Measurements from ENCODE around the gene CLDN5. TPM values are rescaled to one million over a fixed set of nuclear protein-coding genes. Genes with fewer than 3 reads are reported as not detected.

Gene CLDN5
- total RNA-seq, 1 donor from 2014 or later = 0.44 TPM

GRCh38 chr22:19499880-19500242 is 24.3 kb downstream of the CLDN5 start:
- peaks cover 14% of the 10 kb centered on the region for H3K4me1 Mint-ChIP-seq
- no peak overlapping the region for H3K4me3 Mint-ChIP-seq
- intact Hi-C loops (cut with micrococcal nuclease) = no loop called here
- H3K27ac Mint-ChIP-seq = no peak overlapping the region
- no peak for DNase-seq
- H3K36me3 Mint-ChIP-seq (ENCODE audit: low read depth) = peaks cover 30% of the 10 kb centered on the region
- H3K9me3 Mint-ChIP-seq = no peaks in the 10 kb centered on the region
- no peaks in the 10 kb centered on the region for H3K27me3 Mint-ChIP-seq

GRCh38 chr22:19499236-19499879 is 24.9 kb downstream of the CLDN5 start:
- Mint-ChIP-seq H3K27ac (no peak overlapping the region), H3K27me3 (no peaks in the 10 kb centered on the region), H3K36me3 (ENCODE audit: low read depth) (peaks cover 27% of the 10 kb centered on the region), H3K4me1 (peaks cover 9% of the 10 kb centered on the region), H3K4me3 (no peak overlapping the region), H3K9me3 (no peaks in the 10 kb centered on the region)
- intact Hi-C loops (cut with micrococcal nuclease) = no loop called here
- DNase-seq = no peak

GRCh38 chr22:19498866-19499190 is 25.4 kb downstream of the CLDN5 start:
- Mint-ChIP-seq H3K36me3 (ENCODE audit: low read depth) (peaks cover 29% of the 10 kb centered on the region), H3K27me3 (no peaks in the 10 kb centered on the region), H3K4me1 (peaks cover 5% of the 10 kb centered on the region), H3K4me3 (no peak overlapping the region), H3K9me3 (no peaks in the 10 kb centered on the region), H3K27ac (no peak overlapping the region)
- no peak for DNase-seq
- intact Hi-C loops (cut with micrococcal nuclease) = no loop called here

- no peak for DNase-seq
- intact Hi-C loops (cut with micrococcal nuclease) = no loop called here
- peaks cover 5% of the 10 kb centered on the region for H3K4me1 Mint-ChIP-seq
- H3K27ac Mint-ChIP-seq = no peak overlapping the region
- no peaks in the 10 kb centered on the region for H3K9me3 Mint-ChIP-seq
- no peak overlapping the region for H3K4me3 Mint-ChIP-seq
- no peaks in the 10 kb centered on the region for H3K27me3 Mint-ChIP-seq
- peaks cover 31% of the 10 kb centered on the region for H3K36me3 Mint-ChIP-seq (ENCODE audit: low read depth)
Observed at GRCh38 chr22:19498154-19498865, 25.9 kb downstream of the CLDN5 start.

GRCh38 chr22:19497245-19497644 is 27.0 kb downstream of the CLDN5 start:
- no peaks in the 10 kb centered on the region for H3K9me3 Mint-ChIP-seq

GRCh38 chr22:19496324-19496630 is 27.9 kb downstream of the CLDN5 start:
- Mint-ChIP-seq H3K9me3 (no peaks in the 10 kb centered on the region), H3K36me3 (ENCODE audit: low read depth) (peaks cover 43% of the 10 kb centered on the region), H3K27me3 (no peaks in the 10 kb centered on the region), H3K27ac (no peak overlapping the region), H3K4me3 (no peak overlapping the region), H3K4me1 (peaks cover 13% of the 10 kb centered on the region)
- intact Hi-C loops (cut with micrococcal nuclease) = loop anchor here (1.0 kb wide), 1 partner anchor 134 kb away; no protein-coding TSS in a partner anchor
- DNase-seq = no peak

More at GRCh38 chr22:19497245-19497644, 27.0 kb downstream of the CLDN5 start:
- Mint-ChIP-seq H3K27ac (no peak overlapping the region), H3K27me3 (no peaks in the 10 kb centered on the region), H3K4me3 (no peak overlapping the region), H3K4me1 (peaks cover 9% of the 10 kb centered on the region), H3K36me3 (ENCODE audit: low read depth) (peaks cover 36% of the 10 kb centered on the region)
- DNase-seq = no peak
- intact Hi-C loops (cut with micrococcal nuclease) = no loop called here

GRCh38 chr22:19495562-19496323 is 28.5 kb downstream of the CLDN5 start:
- no peak for DNase-seq
- no peak overlapping the region for H3K4me3 Mint-ChIP-seq
- H3K36me3 Mint-ChIP-seq (ENCODE audit: low read depth) = peaks cover 43% of the 10 kb centered on the region
- H3K9me3 Mint-ChIP-seq = no peaks in the 10 kb centered on the region
- intact Hi-C loops (cut with micrococcal nuclease) = loop anchor here (1.0 kb wide), 1 partner anchor 135 kb away; no protein-coding TSS in a partner anchor
- peak overlapping the region; percentile 18 for H3K27ac Mint-ChIP-seq
- no peaks in the 10 kb centered on the region for H3K27me3 Mint-ChIP-seq
- H3K4me1 Mint-ChIP-seq = peaks cover 13% of the 10 kb centered on the region

- Mint-ChIP-seq H3K4me1 (peaks cover 15% of the 10 kb centered on the region), H3K27me3 (no peaks in the 10 kb centered on the region), H3K36me3 (ENCODE audit: low read depth) (peaks cover 44% of the 10 kb centered on the region), H3K4me3 (no peak overlapping the region), H3K9me3 (no peaks in the 10 kb centered on the region), H3K27ac (no peak overlapping the region)
- no peak for DNase-seq
- intact Hi-C loops (cut with micrococcal nuclease) = no loop called here
Observed at GRCh38 chr22:19494676-19495173, 29.5 kb downstream of the CLDN5 start.

- H3K4me1 Mint-ChIP-seq = peaks cover 15% of the 10 kb centered on the region
- peaks cover 48% of the 10 kb centered on the region for H3K36me3 Mint-ChIP-seq (ENCODE audit: low read depth)
- H3K9me3 Mint-ChIP-seq = no peaks in the 10 kb centered on the region
- H3K27me3 Mint-ChIP-seq = no peaks in the 10 kb centered on the region
- H3K27ac Mint-ChIP-seq = no peak overlapping the region
- intact Hi-C loops (cut with micrococcal nuclease) = no loop called here
- no peak for DNase-seq
- H3K4me3 Mint-ChIP-seq = no peak overlapping the region
Observed at GRCh38 chr22:19494001-19494560, 30.1 kb downstream of the CLDN5 start.

GRCh38 chr22:19492504-19493174 is 31.6 kb downstream of the CLDN5 start:
- peaks cover 15% of the 10 kb centered on the region for H3K4me1 Mint-ChIP-seq
- no peaks in the 10 kb centered on the region for H3K9me3 Mint-ChIP-seq
- DNase-seq = no peak
- peaks cover 54% of the 10 kb centered on the region for H3K36me3 Mint-ChIP-seq (ENCODE audit: low read depth)
- intact Hi-C loops (cut with micrococcal nuclease) = no loop called here
- no peaks in the 10 kb centered on the region for H3K27me3 Mint-ChIP-seq
- no peak overlapping the region for H3K4me3 Mint-ChIP-seq
- H3K27ac Mint-ChIP-seq = peak overlapping the region; percentile 64

GRCh38 chr22:19490628-19491230 is 33.5 kb downstream of the CLDN5 start:
- DNase-seq = no peak
- H3K4me3 Mint-ChIP-seq = no peak overlapping the region
- peaks cover 47% of the 10 kb centered on the region for H3K36me3 Mint-ChIP-seq (ENCODE audit: low read depth)
- no peak overlapping the region for H3K27ac Mint-ChIP-seq
- H3K27me3 Mint-ChIP-seq = no peaks in the 10 kb centered on the region
- peaks cover 12% of the 10 kb centered on the region for H3K4me1 Mint-ChIP-seq
- intact Hi-C loops (cut with micrococcal nuclease) = no loop called here
- H3K9me3 Mint-ChIP-seq = no peaks in the 10 kb centered on the region

GRCh38 chr22:19488884-19489843 is 35.0 kb downstream of the CLDN5 start:
- intact Hi-C loops (cut with micrococcal nuclease) = no loop called here
- no peak overlapping the region for H3K27ac Mint-ChIP-seq
- peaks cover 16% of the 10 kb centered on the region for H3K4me1 Mint-ChIP-seq
- H3K9me3 Mint-ChIP-seq = no peaks in the 10 kb centered on the region
- DNase-seq = no peak
- H3K36me3 Mint-ChIP-seq (ENCODE audit: low read depth) = peaks cover 54% of the 10 kb centered on the region
- H3K27me3 Mint-ChIP-seq = no peaks in the 10 kb centered on the region
- H3K4me3 Mint-ChIP-seq = no peak overlapping the region
